ENCODE data around the gene CERS6. TPM values are rescaled to one million over a fixed set of nuclear protein-coding genes. Genes with fewer than 3 reads are reported as not detected.

Gene CERS6
- total and polyA plus RNA-seq, 2 experiments from 2014 or later: 8.3 to 16.0 TPM

- Histone ChIP-seq H3K27ac (no peak overlapping the region), H3K9me3 (ENCODE audit: low read depth) (no peaks in the 10 kb centered on the region), H3K4me2 (ENCODE audit: unreplicated experiment) (no peak overlapping the region), H3K79me2 (ENCODE audit: insufficient read depth) (no peaks in the 10 kb centered on the region), H3K36me3 (ENCODE audit: low read depth) (no peaks in the 10 kb centered on the region), H2AFZ (no peak overlapping the region), H3K4me3 (no peak overlapping the region), H3F3A (ENCODE audit: insufficient read depth) (no peaks in the 10 kb centered on the region), H3K4me1 (ENCODE audit: insufficient read depth) (no peaks in the 10 kb centered on the region), H3K27me3 (replicated peaks; ENCODE audit: insufficient read depth) (no peaks in the 10 kb centered on the region), H3K9ac (no peak overlapping the region), H4K20me1 (ENCODE audit: insufficient read depth) (no peaks in the 10 kb centered on the region), H3K9me2 (ENCODE audit: insufficient read depth) (no peaks in the 10 kb centered on the region)
- in situ Hi-C loops (cut with MboI): no loop called here
- WGBS, 2 experiments (ENCODE audit: low coverage in 1 of 2, low lambda C conversion rate in 2 of 2, missing lambda C conversion rate in 2 of 2): 39 to 64% methylated on average over 1 of the region's 1 CpG
- TF ChIP-seq EZH2 (IDR thresholded peaks at IDR 0.05; ENCODE audit: insufficient read depth, poor library complexity, severe bottlenecking) (no peak), EZH2phosphoT487 (IDR thresholded peaks at IDR 0.05; ENCODE audit: insufficient read depth, low read depth) (no peak)
- DNase-seq: no peak
Measured at GRCh38 chr2:168712053-168712452, 256.0 kb downstream of the CERS6 start.

GRCh38 chr2:168713325-168713724 lies 257.3 kb downstream of the CERS6 start:
- no peak overlapping the region for H3K27ac ChIP-seq
- 100% methylated on average over 1 of the region's 1 CpG for WGBS, 2 experiments (ENCODE audit: low coverage in 1 of 2, low lambda C conversion rate in 2 of 2, missing lambda C conversion rate in 2 of 2)
- H3K36me3 ChIP-seq (ENCODE audit: low read depth): no peaks in the 10 kb centered on the region
- no peaks in the 10 kb centered on the region for H3F3A ChIP-seq (ENCODE audit: insufficient read depth)
- no peaks in the 10 kb centered on the region for H3K27me3 ChIP-seq (replicated peaks; ENCODE audit: insufficient read depth)
- H3K9me3 ChIP-seq (ENCODE audit: low read depth): no peaks in the 10 kb centered on the region
- H3K9me2 ChIP-seq (ENCODE audit: insufficient read depth): no peaks in the 10 kb centered on the region
- no peak overlapping the region for H2AFZ ChIP-seq
- no peak overlapping the region for H3K4me2 ChIP-seq (ENCODE audit: unreplicated experiment)
- H3K79me2 ChIP-seq (ENCODE audit: insufficient read depth): no peaks in the 10 kb centered on the region
- no peaks in the 10 kb centered on the region for H3K4me1 ChIP-seq (ENCODE audit: insufficient read depth)
- no peak overlapping the region for H3K9ac ChIP-seq
- no peak overlapping the region for H3K4me3 ChIP-seq
- DNase-seq: no peak
- H4K20me1 ChIP-seq (ENCODE audit: insufficient read depth): no peaks in the 10 kb centered on the region
- in situ Hi-C loops (cut with MboI): no loop called here
- TF ChIP-seq EZH2phosphoT487 (IDR thresholded peaks at IDR 0.05; ENCODE audit: insufficient read depth, low read depth): no peak
- TF ChIP-seq EZH2 (IDR thresholded peaks at IDR 0.05; ENCODE audit: insufficient read depth, poor library complexity, severe bottlenecking): no peak

GRCh38 chr2:168715849-168716248 lies 259.8 kb downstream of the CERS6 start:
- Histone ChIP-seq H3K36me3 (ENCODE audit: low read depth) (no peaks in the 10 kb centered on the region), H3K4me2 (ENCODE audit: unreplicated experiment) (no peak overlapping the region), H3K9me3 (ENCODE audit: low read depth) (no peaks in the 10 kb centered on the region), H3K9ac (no peak overlapping the region), H3K9me2 (ENCODE audit: insufficient read depth) (no peaks in the 10 kb centered on the region; the same call in 1 of the 2 replicates), H3K27me3 (replicated peaks; ENCODE audit: insufficient read depth) (no peaks in the 10 kb centered on the region), H4K20me1 (ENCODE audit: insufficient read depth) (no peaks in the 10 kb centered on the region), H2AFZ (no peak overlapping the region), H3K27ac (no peak overlapping the region), H3K4me1 (ENCODE audit: insufficient read depth) (no peaks in the 10 kb centered on the region), H3F3A (ENCODE audit: insufficient read depth) (no peaks in the 10 kb centered on the region), H3K79me2 (ENCODE audit: insufficient read depth) (no peaks in the 10 kb centered on the region), H3K4me3 (no peak overlapping the region)
- 74 to 75% methylated on average over 2 of the region's 2 CpGs for WGBS, 2 experiments (ENCODE audit: low coverage in 1 of 2, low lambda C conversion rate in 2 of 2, missing lambda C conversion rate in 2 of 2)
- TF ChIP-seq EZH2 (IDR thresholded peaks at IDR 0.05; ENCODE audit: insufficient read depth, poor library complexity, severe bottlenecking) (no peak), EZH2phosphoT487 (IDR thresholded peaks at IDR 0.05; ENCODE audit: insufficient read depth, low read depth) (no peak)
- in situ Hi-C loops (cut with MboI): no loop called here
- no peak for DNase-seq

GRCh38 chr2:168716839-168717238 lies 260.8 kb downstream of the CERS6 start:
- no peak for TF ChIP-seq EZH2phosphoT487 (IDR thresholded peaks at IDR 0.05; ENCODE audit: insufficient read depth, low read depth)
- no peak for TF ChIP-seq EZH2 (IDR thresholded peaks at IDR 0.05; ENCODE audit: insufficient read depth, poor library complexity, severe bottlenecking)
- Histone ChIP-seq H4K20me1 (ENCODE audit: insufficient read depth) (no peaks in the 10 kb centered on the region), H3K36me3 (ENCODE audit: low read depth) (no peaks in the 10 kb centered on the region), H3K4me1 (ENCODE audit: insufficient read depth) (no peaks in the 10 kb centered on the region), H3K27me3 (replicated peaks; ENCODE audit: insufficient read depth) (no peaks in the 10 kb centered on the region), H3K27ac (no peak overlapping the region), H3K4me3 (no peak overlapping the region), H3K9me3 (ENCODE audit: low read depth) (no peaks in the 10 kb centered on the region), H3K9ac (no peak overlapping the region), H2AFZ (no peak overlapping the region), H3F3A (ENCODE audit: insufficient read depth) (no peaks in the 10 kb centered on the region), H3K4me2 (ENCODE audit: unreplicated experiment) (no peak overlapping the region), H3K9me2 (ENCODE audit: insufficient read depth) (no peaks in the 10 kb centered on the region; the same call in 1 of the 2 replicates), H3K79me2 (ENCODE audit: insufficient read depth) (no peaks in the 10 kb centered on the region)
- no peak for DNase-seq
- in situ Hi-C loops (cut with MboI): no loop called here
